Thyroid gland (tissue), 4 donors: ENCODE measurements around the gene TEK.

ENCODE experiments used
- CTCF ChIP-seq, 6 experiments: fragments of 200-600 bp in 3 of 6; fragments of 450-650 bp in 3 of 6; sonication (generic) in 3 of 6; IDR thresholded peaks; one replicate each; pipeline ENCODE4 v1.5.1; 2016 to 2019; ENCODE audit warnings: antibody characterized with exemption in 6 of 6, mild to moderate bottlenecking in 2 of 6, inconsistent platforms in 1 of 6, moderate library complexity in 1 of 6
- POLR2A ChIP-seq, 2 donors: fragments of 450-650 bp; IDR thresholded peaks; one replicate each; pipeline ENCODE4 v1.6.1; 2017; ENCODE audit warnings: antibody characterized with exemption in 2 of 2, mild to moderate bottlenecking in 2 of 2, moderate library complexity in 1 of 2

DNA sequence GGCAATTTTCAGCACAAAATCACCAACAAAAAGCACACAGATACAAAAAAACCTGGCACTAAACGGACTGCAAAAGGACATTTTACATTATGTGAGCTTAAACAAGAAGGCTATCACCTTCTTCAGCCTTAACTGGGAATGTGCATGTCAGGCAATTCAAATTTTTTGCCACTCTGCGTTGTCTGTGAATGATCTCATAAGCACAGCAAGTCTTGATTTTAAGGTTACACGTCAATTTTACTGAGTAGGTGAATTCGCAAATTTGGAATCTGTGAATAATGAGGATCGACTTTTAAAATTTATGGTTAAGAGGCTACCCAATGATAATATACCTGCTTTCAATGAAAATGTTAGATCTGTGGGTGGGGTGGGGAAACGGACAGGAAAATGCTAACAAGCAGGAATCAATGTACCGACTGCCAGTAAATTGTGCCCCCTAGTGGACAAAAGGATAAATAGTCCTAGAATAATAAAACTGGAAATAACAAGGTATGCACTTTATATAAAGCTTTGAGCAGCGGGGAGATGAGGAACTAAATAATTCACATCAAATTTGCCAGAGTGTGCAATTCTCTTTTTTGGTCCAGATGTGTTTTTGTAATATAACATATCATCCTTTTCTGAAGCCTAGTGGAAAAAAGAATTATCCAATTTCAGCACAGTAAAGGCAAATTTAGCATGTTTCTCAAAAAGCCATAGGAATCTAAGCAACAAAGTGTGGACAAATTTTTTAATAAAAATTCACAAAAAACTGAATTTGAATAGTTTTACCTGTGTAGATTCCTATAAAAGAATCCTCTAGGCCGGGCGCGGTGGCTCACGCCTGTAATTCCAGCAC, 167.4 kb downstream of the TEK start:
- TF ChIP-seq CTCF (IDR thresholded peaks at IDR 0.05), result peak; percentile 33 to 83 (median 76)
- no peak for TF ChIP-seq POLR2A (IDR thresholded peaks at IDR 0.05)
